Suprapubic skin (tissue), 3 donors: ENCODE data around the gene SFTPB.

Experiments
- CTCF ChIP-seq, 2 donors: fragments of 200-600 bp in 1 of 2; fragments of 450-650 bp in 1 of 2; sonication (generic) in 1 of 2; IDR thresholded peaks; one replicate each; pipeline ENCODE4 v1.5.1; 2016 to 2019; ENCODE audit warnings: antibody characterized with exemption in 2 of 2, mild to moderate bottlenecking in 1 of 2, moderate library complexity in 1 of 2
- POLR2A ChIP-seq, 2 donors: fragments of 450-650 bp; IDR thresholded peaks; one replicate each; pipeline ENCODE4 v1.6.1; 2017; ENCODE audit warnings: antibody characterized with exemption in 2 of 2, mild to moderate bottlenecking in 2 of 2, moderate library complexity in 2 of 2

DNA sequence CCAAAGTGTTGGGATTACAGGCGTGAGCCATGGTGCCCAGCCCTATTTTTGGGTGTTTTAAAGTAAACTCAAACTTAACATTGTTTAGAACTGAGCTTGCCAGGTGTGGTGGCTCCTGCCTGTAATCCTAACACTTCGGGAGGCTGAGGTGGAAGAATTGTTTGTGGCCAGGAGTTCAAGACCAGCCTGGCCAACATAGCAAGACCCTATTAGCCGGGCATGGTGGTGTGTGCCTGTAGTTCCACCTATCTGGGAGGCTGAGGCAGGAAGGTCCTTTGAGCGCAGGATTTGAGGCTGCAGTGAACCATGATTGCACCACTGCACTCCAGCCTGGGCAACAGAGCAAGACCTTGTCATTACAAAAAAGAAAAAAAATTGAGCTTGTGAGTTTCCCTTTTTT is 17.5 kb downstream of the SFTPB start:
- TF ChIP-seq POLR2A (IDR thresholded peaks at IDR 0.05): no peak
- no peak for TF ChIP-seq CTCF (IDR thresholded peaks at IDR 0.05)
